SKM-1 treated with dmso at 0.1 percent for 144 hours (cell line): ENCODE results near the gene BLCAP.
"Not testable (repeated sequence)": the region's sequence is repeated elsewhere in the genome, so short reads cannot be mapped to it uniquely, and the experiment has no call there.

Source experiments
- DNase-seq: peaks from one replicate; lab custom pipeline; 2025; ENCODE audit not compliant: unreplicated experiment; lab: John Stamatoyannopoulos, UW

Gene BLCAP

GRCh38 chr20:37490663-37491350 lies 36.9 kb downstream of the BLCAP start:
- no peak for DNase-seq

- DNase-seq: not testable (repeated sequence)
These were observed 41.5 kb downstream of the BLCAP start for GRCh38 chr20:37486209-37486608.

- no peak for DNase-seq
These were observed 43.3 kb downstream of the BLCAP start for GRCh38 chr20:37484331-37484730.

GRCh38 chr20:37481610-37482009 lies 46.1 kb downstream of the BLCAP start:
- DNase-seq: no peak

- no peak for DNase-seq
These were observed 46.8 kb downstream of the BLCAP start for GRCh38 chr20:37480919-37481318.

- no peak for DNase-seq
These were observed 47.6 kb downstream of the BLCAP start for GRCh38 chr20:37479925-37480691.

- no peak for DNase-seq
These were observed 48.4 kb downstream of the BLCAP start for GRCh38 chr20:37479266-37479665.

- no peak for DNase-seq
These were observed 50.6 kb downstream of the BLCAP start for GRCh38 chr20:37477041-37477440.

GRCh38 chr20:37475252-37475651 lies 52.4 kb downstream of the BLCAP start:
- DNase-seq: no peak

- DNase-seq: no peak
These were observed 53.3 kb downstream of the BLCAP start for GRCh38 chr20:37474386-37474785.

- no peak for DNase-seq
These were observed 54.3 kb downstream of the BLCAP start for GRCh38 chr20:37473249-37474000.

- DNase-seq: not testable (repeated sequence)
These were observed 55.2 kb downstream of the BLCAP start for GRCh38 chr20:37472435-37472834.

- DNase-seq: no peak
These were observed 55.9 kb downstream of the BLCAP start for GRCh38 chr20:37471741-37472235.

GRCh38 chr20:37470190-37470589 lies 57.5 kb downstream of the BLCAP start:
- DNase-seq: not testable (repeated sequence)

- DNase-seq: no peak
These were observed 58.1 kb downstream of the BLCAP start for GRCh38 chr20:37469531-37469930.

- no peak for DNase-seq
These were observed 58.8 kb downstream of the BLCAP start for GRCh38 chr20:37468886-37469285.
